Uterine smooth muscle cell (primary cell): Measurements from ENCODE around the gene AMDHD1. TPM values are rescaled to one million over a fixed set of nuclear protein-coding genes. Genes with fewer than 3 reads are reported as not detected.

Source experiments
- total RNA-seq: library from RNA; depleted of rRNA; stranded (reverse); fragments of >200 nt; gene quantifications from 2 replicates; pipeline ENCODE4 v1.2.3, GENCODE V29; 2014

AMDHD1 gene, protein sequence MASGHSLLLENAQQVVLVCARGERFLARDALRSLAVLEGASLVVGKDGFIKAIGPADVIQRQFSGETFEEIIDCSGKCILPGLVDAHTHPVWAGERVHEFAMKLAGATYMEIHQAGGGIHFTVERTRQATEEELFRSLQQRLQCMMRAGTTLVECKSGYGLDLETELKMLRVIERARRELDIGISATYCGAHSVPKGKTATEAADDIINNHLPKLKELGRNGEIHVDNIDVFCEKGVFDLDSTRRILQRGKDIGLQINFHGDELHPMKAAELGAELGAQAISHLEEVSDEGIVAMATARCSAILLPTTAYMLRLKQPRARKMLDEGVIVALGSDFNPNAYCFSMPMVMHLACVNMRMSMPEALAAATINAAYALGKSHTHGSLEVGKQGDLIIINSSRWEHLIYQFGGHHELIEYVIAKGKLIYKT
- under 0.01 and 0.12 TPM in 2 replicates for total RNA-seq

DNA sequence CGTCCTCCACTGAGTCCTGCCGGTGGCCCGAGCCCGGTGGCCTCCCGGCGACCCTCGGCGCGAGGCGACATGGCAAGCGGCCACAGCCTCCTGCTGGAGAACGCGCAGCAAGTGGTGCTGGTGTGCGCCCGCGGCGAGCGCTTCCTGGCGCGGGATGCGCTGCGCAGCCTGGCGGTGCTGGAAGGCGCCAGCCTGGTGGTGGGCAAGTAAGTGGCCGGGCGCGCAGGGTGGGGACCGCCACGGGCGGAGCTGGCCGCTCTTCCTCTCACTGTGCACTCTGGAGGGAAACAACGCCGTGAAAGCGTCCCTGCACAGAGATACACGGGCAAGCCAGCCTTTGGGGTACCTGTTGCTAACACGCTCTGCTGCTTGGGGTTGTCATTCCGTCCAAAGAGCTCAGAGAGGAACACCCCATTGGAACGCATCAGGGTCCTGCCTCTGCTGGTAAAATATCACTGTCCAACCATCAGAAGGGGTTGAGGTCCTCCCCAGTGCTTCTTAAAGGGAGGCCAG lies at the start of gene AMDHD1:
AMDHD1 (plus strand) TSS at position 2 of the 513 bp plus-strand sequence; CDS start at position 70, 68 bp downstream.

DNA sequence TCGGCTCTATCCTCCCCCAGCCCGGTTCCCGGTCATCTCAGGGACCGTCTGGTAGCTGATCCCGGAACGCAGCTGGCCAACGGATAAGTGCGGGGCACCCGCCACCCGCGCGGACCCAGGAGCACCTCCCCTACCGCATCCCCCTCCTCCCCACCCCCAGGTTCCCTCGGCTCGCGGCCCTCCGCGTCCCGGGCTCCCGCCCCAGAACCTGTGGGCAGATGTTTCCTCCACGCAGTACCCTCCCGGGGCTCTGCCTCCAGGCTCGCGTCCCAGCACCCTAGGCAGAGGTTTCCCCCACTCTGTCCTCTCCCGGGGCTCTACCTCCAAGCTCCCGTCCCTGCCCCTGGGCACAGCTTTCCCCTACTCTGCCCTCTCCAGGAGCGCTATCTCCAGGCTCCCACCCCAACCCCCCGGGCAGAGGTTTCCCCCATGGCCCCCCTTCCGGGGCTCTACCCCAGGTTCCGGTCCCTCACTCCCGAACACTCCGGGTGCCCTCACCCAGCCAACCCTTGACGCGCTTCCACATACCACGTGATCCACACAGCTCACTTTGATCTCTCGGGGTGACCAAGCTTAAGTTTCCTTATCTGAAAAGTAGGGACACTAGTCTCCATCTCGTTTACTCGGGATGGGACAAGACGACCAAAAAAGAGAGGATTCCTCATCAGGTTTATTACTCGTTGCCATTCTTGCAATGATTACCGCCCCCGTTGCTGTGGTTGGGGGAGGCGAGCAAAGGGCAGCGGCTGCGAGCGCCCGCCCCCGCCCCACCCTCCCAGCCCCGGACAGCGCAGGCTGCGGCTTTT lies 404 bp upstream of the AMDHD1 start, which contains the start of gene CCDC38:
CCDC38 (minus strand) TSS at position 91 of the 806 bp plus-strand sequence. CDS start 6,105 bp downstream, outside the sequence.

DNA sequence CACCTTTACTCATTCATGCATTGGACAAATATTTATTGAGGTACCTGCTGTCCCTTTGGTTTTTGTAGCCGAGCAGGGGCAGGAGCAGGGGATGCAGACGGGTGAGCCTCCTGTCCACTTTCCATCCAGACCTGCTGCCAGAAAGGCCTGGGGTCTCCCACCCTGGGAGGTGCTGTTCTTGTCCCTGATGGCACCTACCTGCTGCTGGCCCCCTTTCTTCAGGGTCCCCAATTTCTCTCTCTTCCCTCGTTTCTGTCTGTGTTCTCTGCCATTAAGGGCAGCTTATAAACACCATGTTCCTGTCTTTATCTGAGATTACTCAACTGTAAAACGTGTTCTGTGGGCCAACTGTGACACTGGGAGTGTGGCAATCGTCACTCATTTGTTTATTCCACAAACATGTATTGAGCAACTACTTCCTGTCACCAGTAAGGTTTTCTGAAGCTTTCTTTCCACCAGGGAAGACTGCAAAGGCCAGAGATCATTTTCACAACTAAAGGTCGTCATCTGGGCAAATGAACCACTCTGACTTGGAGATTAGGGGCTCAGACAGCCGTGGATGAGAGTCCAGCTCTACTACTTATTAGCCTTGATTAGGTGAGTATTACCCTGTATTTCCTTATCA lies 53.0 kb downstream of the AMDHD1 start, which contains the start of gene HAL:
HAL (minus strand) TSS at position 311 of the 625 bp plus-strand sequence. CDS start 434 bp downstream, outside the sequence.

Other genes with a start within 250 kb of the AMDHD1 start
- 2.9 and 8.5 TPM in 2 replicates for gene NTN4, start 152.6 kb upstream of the AMDHD1 start, total RNA-seq
- 16.6 and 21.1 TPM in 2 replicates for gene SNRPF, start 84.4 kb upstream of the AMDHD1 start, total RNA-seq
- gene CCDC38, start 717 bp upstream of the AMDHD1 start, total RNA-seq = not detected in 2 replicates
- under 0.01 TPM in 1 of 2 replicates, not detected in the other for gene HAL, start 53.0 kb downstream of the AMDHD1 start, total RNA-seq
- 60.1 and 93.1 TPM in 2 replicates for gene LTA4H, start 92.3 kb downstream of the AMDHD1 start, total RNA-seq